Astrocyte of the spinal cord (primary cell): ENCODE data around the gene CST7.

ENCODE experiments used
- DNase-seq: peaks from one replicate; pipeline ENCODE4 v3.0.0; 2011; ENCODE audit warnings: low read depth, low spot score
- H3K4me3 ChIP-seq: 2 replicates; pipeline ENCODE4 v1.5.1; 2011; ENCODE audit warnings: low read depth, mild to moderate bottlenecking, low read length, moderate library complexity
- CTCF ChIP-seq: IDR thresholded peaks from 2 replicates; pipeline ENCODE4 v1.5.1; 2012; ENCODE audit warnings: low read depth, mild to moderate bottlenecking, low read length, inconsistent platforms
- in situ Hi-C: cut with HindIII; loops from 2 replicates; pipeline ENCODE4 v1.10.0; 2017; ENCODE audit warnings: low sequenced_read_pairs

CST7 gene

GRCh38 chr20:24948939-24949679, at the start of gene CST7:
Gene CST7 (plus strand): TSS chr20:24949269. CDS start chr20:24949506, 237 bp downstream.
- in situ Hi-C loops: no loop called here
- H3K4me3 ChIP-seq: no peak within 1 kb of the TSS
- DNase-seq: no peak
- TF ChIP-seq CTCF: no peak

- in situ Hi-C loops: no loop called here
- no peak for TF ChIP-seq CTCF
- no peak for DNase-seq
- no peak overlapping the region for H3K4me3 ChIP-seq
These were observed 42.3 kb upstream of the CST7 start for GRCh38 chr20:24906806-24907205.

- TF ChIP-seq CTCF: no peak
- no peak for DNase-seq
- H3K4me3 ChIP-seq: no peak overlapping the region
- in situ Hi-C loops: no loop called here
These were observed 40.4 kb upstream of the CST7 start for GRCh38 chr20:24908642-24909041.

GRCh38 chr20:24909086-24909780, 39.8 kb upstream of the CST7 start:
- DNase-seq: no peak
- no peak for TF ChIP-seq CTCF
- no peak overlapping the region for H3K4me3 ChIP-seq
- in situ Hi-C loops: no loop called here

- H3K4me3 ChIP-seq: no peak overlapping the region
- no peak for DNase-seq
- TF ChIP-seq CTCF: no peak
- in situ Hi-C loops: no loop called here
These were observed 39.2 kb upstream of the CST7 start for GRCh38 chr20:24909861-24910260.

- no peak for DNase-seq
- no peak for TF ChIP-seq CTCF
- no peak overlapping the region for H3K4me3 ChIP-seq
- in situ Hi-C loops: no loop called here
These were observed 38.6 kb upstream of the CST7 start for GRCh38 chr20:24910461-24910860.
